Trophoblast cell (in vitro differentiated cells and primary cell): ENCODE measurements around the gene GPR35.

Source experiments
- DNase-seq, 2 donors: peaks; one replicate each; pipeline ENCODE4 v3.0.0-alpha.2; 2016
- H2AFZ ChIP-seq: 2 replicates; pipeline ENCODE4 v1.6.1; 2013; ENCODE audit warnings: low read length, moderate library complexity, mild to moderate bottlenecking; ENCODE audit not compliant: insufficient read depth, poor library complexity
- H2AK5ac ChIP-seq: 2 replicates; pipeline ENCODE4 v1.6.1; 2013; ENCODE audit warnings: mild to moderate bottlenecking, low read length
- H2BK120ac ChIP-seq: 2 replicates; pipeline ENCODE4 v1.6.1; 2013; ENCODE audit warnings: low read length, mild to moderate bottlenecking, moderate library complexity; ENCODE audit not compliant: insufficient read depth, poor library complexity
- H2BK12ac ChIP-seq: 2 replicates; pipeline ENCODE4 v1.6.1; 2013; ENCODE audit warnings: mild to moderate bottlenecking, low read length, moderate library complexity
- H2BK5ac ChIP-seq: 2 replicates; pipeline ENCODE4 v1.6.1; 2013; ENCODE audit warnings: low read length, low read depth, moderate library complexity, mild to moderate bottlenecking; ENCODE audit not compliant: poor library complexity
- H3K14ac ChIP-seq: 2 replicates; pipeline ENCODE4 v1.6.1; 2013; ENCODE audit warnings: mild to moderate bottlenecking, low read length
- H3K18ac ChIP-seq: 2 replicates; pipeline ENCODE4 v1.6.1; 2013; ENCODE audit warnings: mild to moderate bottlenecking, low read length
- H3K23ac ChIP-seq: 2 replicates; pipeline ENCODE4 v1.6.1; 2013; ENCODE audit warnings: low read length
- H3K27ac ChIP-seq: 2 replicates; pipeline ENCODE4 v1.5.1; 2013; ENCODE audit warnings: low read depth, mild to moderate bottlenecking, inconsistent platforms, low read length, moderate library complexity
- H3K27me3 ChIP-seq: 2 replicates; pipeline ENCODE4 v1.6.1; 2013; ENCODE audit warnings: inconsistent platforms, mild to moderate bottlenecking, low read length, moderate library complexity; ENCODE audit not compliant: insufficient read depth
- H3K36me3 ChIP-seq, 2 experiments: 1 replicate in 1 of 2; 2 replicates in 1 of 2; pipeline ENCODE4 v1.6.1; 2013; ENCODE audit warnings: low read length in 2 of 2, mild to moderate bottlenecking in 2 of 2, moderate library complexity in 1 of 2; ENCODE audit not compliant: insufficient read depth in 2 of 2, control insufficient read depth in 1 of 2
- H3K4ac ChIP-seq: 2 replicates; pipeline ENCODE4 v1.6.1; 2013; ENCODE audit warnings: low read depth, mild to moderate bottlenecking, low read length, moderate library complexity
- H3K4me1 ChIP-seq, 2 experiments: 1 replicate in 1 of 2; 2 replicates in 1 of 2; pipeline ENCODE4 v1.6.1; 2013; ENCODE audit warnings: low read length in 2 of 2, mild to moderate bottlenecking in 2 of 2, moderate library complexity in 1 of 2; ENCODE audit not compliant: insufficient read depth in 2 of 2, control insufficient read depth in 1 of 2
- H3K4me2 ChIP-seq: 2 replicates; pipeline ENCODE4 v1.6.1; 2013; ENCODE audit warnings: inconsistent platforms, mild to moderate bottlenecking, low read length, moderate library complexity
- H3K4me3 ChIP-seq: 2 replicates; pipeline ENCODE4 v1.5.1; 2013; ENCODE audit warnings: mild to moderate bottlenecking, low read depth, low read length, inconsistent platforms
- H3K79me1 ChIP-seq: one replicate; pipeline ENCODE4 v1.6.1; 2013; ENCODE audit warnings: low read length
- H3K79me2 ChIP-seq: 2 replicates; pipeline ENCODE4 v1.6.1; 2013; ENCODE audit warnings: low read length, mild to moderate bottlenecking; ENCODE audit not compliant: control insufficient read depth, insufficient read depth, poor library complexity
- H3K9ac ChIP-seq: 2 replicates; pipeline ENCODE4 v1.6.1; 2013; ENCODE audit warnings: mild to moderate bottlenecking, low read length
- H3K9me3 ChIP-seq: 2 replicates; pipeline ENCODE4 v1.6.1; 2013; ENCODE audit warnings: low read depth, mild to moderate bottlenecking, control low read depth, inconsistent platforms, low read length; ENCODE audit not compliant: insufficient read depth
- H4K12ac ChIP-seq: 2 replicates; pipeline ENCODE4 v1.6.1; 2013; ENCODE audit warnings: low read depth, mild to moderate bottlenecking, low read length, moderate library complexity
- H4K8ac ChIP-seq: 2 replicates; pipeline ENCODE4 v1.6.1; 2013; ENCODE audit warnings: low read depth, mild to moderate bottlenecking, low read length, moderate library complexity
- H4K91ac ChIP-seq: one replicate; pipeline ENCODE4 v1.6.1; 2013; ENCODE audit warnings: low read depth, mild to moderate bottlenecking, low read length, moderate library complexity
- whole genome bisulfite sequencing: extraction: QIAGEN DNeasy Blood & Tissue Kit; methylation state at CpG from one replicate; pipeline ENCODE4 v1.1.7; 2013; ENCODE audit warnings: missing lambda C conversion rate; ENCODE audit not compliant: insufficient read length, insufficient coverage; ENCODE audit errors: extremely low coverage; 5-methylcytosine and 5-hydroxymethylcytosine counted together

GPR35 gene

GRCh38 chr2:240578110-240578450 lies 47.2 kb upstream of the GPR35 start:
- H3K27ac ChIP-seq = no peak overlapping the region
- no peaks in the 10 kb centered on the region for H3K79me2 ChIP-seq
- H3K4me2 ChIP-seq = no peak overlapping the region
- peaks cover 13 to 16% of the 10 kb centered on the region in 2 experiments for H3K4me1 ChIP-seq
- no peak overlapping the region for H4K91ac ChIP-seq
- no peak overlapping the region for H3K23ac ChIP-seq
- H4K8ac ChIP-seq = no peak overlapping the region
- H3K36me3 ChIP-seq = peaks cover 39 to 47% of the 10 kb centered on the region in 2 experiments
- H3K27me3 ChIP-seq = no peaks in the 10 kb centered on the region
- H3K14ac ChIP-seq = no peak overlapping the region
- H2BK120ac ChIP-seq = no peak overlapping the region
- H3K4me3 ChIP-seq = no peak overlapping the region
- H2AK5ac ChIP-seq = no peak overlapping the region
- no peak overlapping the region for H4K12ac ChIP-seq
- H3K79me1 ChIP-seq = no peaks in the 10 kb centered on the region
- no peak overlapping the region for H2BK5ac ChIP-seq
- no peak for DNase-seq
- peaks cover 2% of the 10 kb centered on the region for H3K9me3 ChIP-seq
- H3K4ac ChIP-seq = no peak overlapping the region
- no peak overlapping the region for H2BK12ac ChIP-seq
- no peak overlapping the region for H3K18ac ChIP-seq
- H2AFZ ChIP-seq = no peak overlapping the region
- H3K9ac ChIP-seq = no peak overlapping the region
- WGBS = no CpG with 5 or more reads among the region's 9 CpGs

- H2BK120ac ChIP-seq = no peak overlapping the region
- H4K8ac ChIP-seq = no peak overlapping the region
- H3K9ac ChIP-seq = no peak overlapping the region
- no peaks in the 10 kb centered on the region for H3K27me3 ChIP-seq
- H3K79me2 ChIP-seq = no peaks in the 10 kb centered on the region
- WGBS = no CpG with 5 or more reads among the region's 8 CpGs
- no peak overlapping the region for H3K23ac ChIP-seq
- H4K12ac ChIP-seq = no peak overlapping the region
- peaks cover 39 to 47% of the 10 kb centered on the region in 2 experiments for H3K36me3 ChIP-seq
- H3K4me3 ChIP-seq = no peak overlapping the region
- H3K27ac ChIP-seq = no peak overlapping the region
- peaks cover 2% of the 10 kb centered on the region for H3K9me3 ChIP-seq
- DNase-seq = no peak
- H3K4me2 ChIP-seq = no peak overlapping the region
- no peak overlapping the region for H2BK12ac ChIP-seq
- H2BK5ac ChIP-seq = no peak overlapping the region
- no peak overlapping the region for H3K4ac ChIP-seq
- H2AFZ ChIP-seq = no peak overlapping the region
- H3K14ac ChIP-seq = no peak overlapping the region
- H4K91ac ChIP-seq = no peak overlapping the region
- no peak overlapping the region for H2AK5ac ChIP-seq
- H3K79me1 ChIP-seq = no peaks in the 10 kb centered on the region
- peaks cover 13 to 16% of the 10 kb centered on the region in 2 experiments for H3K4me1 ChIP-seq
- no peak overlapping the region for H3K18ac ChIP-seq
These were observed 46.8 kb upstream of the GPR35 start for GRCh38 chr2:240578488-240578887.

- Histone ChIP-seq H3K9ac (no peak overlapping the region), H2AK5ac (no peak overlapping the region), H2BK12ac (no peak overlapping the region), H3K14ac (no peak overlapping the region), H2BK5ac (no peak overlapping the region), H2AFZ (no peak overlapping the region), H4K12ac (peak overlapping the region; percentile 26), H3K23ac (no peak overlapping the region), H4K8ac (no peak overlapping the region), H3K79me2 (no peaks in the 10 kb centered on the region), H3K9me3 (peaks cover 2% of the 10 kb centered on the region), H3K4me2 (no peak overlapping the region), H3K4me3 (no peak overlapping the region), H2BK120ac (no peak overlapping the region), H4K91ac (no peak overlapping the region), H3K18ac (peak overlapping the region; percentile 30), H3K36me3 (peaks cover 39 to 47% of the 10 kb centered on the region in 2 experiments), H3K4me1 (peaks cover 13 to 16% of the 10 kb centered on the region in 2 experiments), H3K79me1 (no peaks in the 10 kb centered on the region), H3K27me3 (no peaks in the 10 kb centered on the region), H3K4ac (peak overlapping the region; percentile 12), H3K27ac (no peak overlapping the region)
- WGBS = no CpG with 5 or more reads among the region's 12 CpGs
- no peak for DNase-seq
These were observed 46.1 kb upstream of the GPR35 start for GRCh38 chr2:240579071-240579762.

GRCh38 chr2:240579771-240580614 lies 45.3 kb upstream of the GPR35 start:
- Histone ChIP-seq H3K9me3 (peaks cover 2% of the 10 kb centered on the region), H4K8ac (no peak overlapping the region), H2AFZ (no peak overlapping the region), H3K27ac (no peak overlapping the region), H2BK5ac (no peak overlapping the region), H3K36me3 (peaks cover 36 to 41% of the 10 kb centered on the region in 2 experiments), H3K18ac (no peak overlapping the region), H2BK12ac (no peak overlapping the region), H3K4me2 (no peak overlapping the region), H3K4ac (no peak overlapping the region), H4K91ac (no peak overlapping the region), H3K4me1 (peaks cover 13 to 20% of the 10 kb centered on the region in 2 experiments), H3K79me2 (no peaks in the 10 kb centered on the region), H3K14ac (no peak overlapping the region), H3K79me1 (no peaks in the 10 kb centered on the region), H3K23ac (no peak overlapping the region), H3K4me3 (no peak overlapping the region), H4K12ac (no peak overlapping the region), H3K9ac (no peak overlapping the region), H2AK5ac (no peak overlapping the region), H3K27me3 (no peaks in the 10 kb centered on the region), H2BK120ac (no peak overlapping the region)
- whole genome bisulfite sequencing = no CpG with 5 or more reads among the region's 27 CpGs
- DNase-seq = peak; percentile 83 to 84
